HG02981 (cell line): Measurements from ENCODE around the gene UNC79.

ENCODE experiments used
- ATAC-seq: cut with Tn5 transposase; IDR thresholded peaks from one replicate; pipeline ENCODE4 v1.9.1; 2021; ENCODE audit warnings: mild to moderate bottlenecking, moderate library complexity; ENCODE audit not compliant: unreplicated experiment

UNC79 gene

DNA sequence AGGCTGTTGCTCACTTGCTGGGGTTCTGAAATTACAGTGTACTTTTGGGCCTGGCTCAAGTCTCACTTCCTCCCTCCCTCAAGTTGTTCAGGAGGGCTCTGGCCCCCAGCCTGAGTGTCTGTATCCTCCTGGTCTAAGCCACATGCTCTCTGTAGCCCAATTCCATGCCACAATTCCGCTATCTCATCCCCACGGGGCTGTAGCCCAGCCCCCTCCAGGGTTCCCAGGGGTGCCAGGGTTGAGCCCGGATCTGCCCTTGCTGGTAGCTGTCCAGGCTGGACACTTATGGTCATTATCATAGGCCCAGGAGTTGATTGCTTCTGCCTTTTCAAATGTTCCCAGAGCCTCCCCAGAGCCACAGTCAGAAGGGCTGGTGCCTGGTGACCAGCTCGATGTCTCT lies 292.3 kb downstream of the UNC79 start:
- ATAC-seq = no peak

DNA sequence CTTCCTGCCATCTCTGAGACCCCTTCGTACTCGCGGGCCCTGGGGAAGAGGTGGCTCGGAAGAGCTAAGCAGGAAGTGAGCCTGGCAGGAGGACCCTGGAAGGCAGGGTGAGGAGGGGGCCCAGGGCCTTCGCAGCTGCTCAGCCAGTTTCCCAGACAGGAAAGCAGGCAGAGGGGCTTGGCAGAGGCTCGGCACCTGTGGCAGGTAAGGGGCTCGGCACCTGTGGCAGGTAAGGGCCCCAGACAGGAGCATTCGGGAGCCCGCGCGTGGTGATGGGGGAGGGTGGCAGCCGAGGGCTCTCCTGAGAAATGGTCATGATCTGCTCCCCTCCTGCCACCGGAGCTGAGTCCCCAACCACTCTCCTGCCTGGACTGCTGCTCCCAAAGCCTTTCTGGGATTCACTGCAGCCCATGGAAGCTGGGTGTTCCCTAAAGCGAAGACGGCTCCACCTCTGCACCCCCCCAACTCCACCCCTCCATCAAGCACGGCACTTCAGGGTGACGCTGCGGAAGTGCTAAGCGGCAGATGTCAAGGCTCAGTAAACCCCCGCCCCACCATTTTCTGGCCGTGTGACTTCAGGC lies 294.4 kb downstream of the UNC79 start:
- no peak for ATAC-seq

GRCh38 chr14:93725993-93726392 lies 295.3 kb downstream of the UNC79 start:
- ATAC-seq = no peak

- ATAC-seq = no peak
Observed at GRCh38 chr14:93727039-93727740, 296.5 kb downstream of the UNC79 start.

GRCh38 chr14:93727917-93728650 lies 297.3 kb downstream of the UNC79 start:
- no peak for ATAC-seq

GRCh38 chr14:93728651-93729016 lies 297.9 kb downstream of the UNC79 start:
- ATAC-seq = no peak

DNA sequence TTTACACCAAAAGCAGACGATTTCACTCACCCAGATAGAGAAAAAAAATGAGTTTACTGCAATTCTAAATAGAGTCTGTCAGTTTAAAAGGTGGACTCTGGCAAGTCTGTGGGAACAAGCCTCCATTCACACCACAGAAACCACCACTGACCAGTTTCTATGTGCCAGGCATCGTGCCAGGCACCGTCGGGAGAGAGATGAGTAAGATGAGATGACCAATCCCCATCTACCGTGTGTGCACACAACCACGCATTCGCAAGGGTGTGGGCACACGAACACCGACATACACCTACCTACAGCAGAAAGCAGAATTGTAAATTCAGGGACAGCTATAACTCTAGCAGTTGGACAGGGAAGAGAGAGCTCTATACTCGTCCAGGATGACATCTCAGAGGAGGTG lies 299.3 kb downstream of the UNC79 start:
- no peak for ATAC-seq

DNA sequence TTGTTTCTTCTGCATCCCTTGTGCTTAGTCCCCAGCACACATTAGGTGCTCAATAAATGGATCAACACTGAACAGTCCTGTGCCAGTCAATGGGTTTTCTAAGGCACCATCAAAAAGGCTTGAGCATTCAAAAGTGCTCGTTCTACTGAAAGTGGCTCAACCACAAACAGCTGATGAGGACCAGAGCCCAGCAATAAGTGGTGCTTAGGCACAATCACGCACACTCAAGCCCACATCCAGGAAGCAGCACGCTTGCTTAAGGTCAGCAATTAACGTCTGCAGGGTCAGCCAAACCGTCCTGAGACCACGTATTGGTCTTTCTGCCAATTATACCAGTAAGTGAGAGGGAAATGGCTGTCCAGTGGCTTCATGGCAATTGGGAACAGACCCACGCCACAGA lies 301.0 kb downstream of the UNC79 start:
- no peak for ATAC-seq

GRCh38 chr14:93732524-93732923 lies 301.8 kb downstream of the UNC79 start:
- no peak for ATAC-seq

DNA sequence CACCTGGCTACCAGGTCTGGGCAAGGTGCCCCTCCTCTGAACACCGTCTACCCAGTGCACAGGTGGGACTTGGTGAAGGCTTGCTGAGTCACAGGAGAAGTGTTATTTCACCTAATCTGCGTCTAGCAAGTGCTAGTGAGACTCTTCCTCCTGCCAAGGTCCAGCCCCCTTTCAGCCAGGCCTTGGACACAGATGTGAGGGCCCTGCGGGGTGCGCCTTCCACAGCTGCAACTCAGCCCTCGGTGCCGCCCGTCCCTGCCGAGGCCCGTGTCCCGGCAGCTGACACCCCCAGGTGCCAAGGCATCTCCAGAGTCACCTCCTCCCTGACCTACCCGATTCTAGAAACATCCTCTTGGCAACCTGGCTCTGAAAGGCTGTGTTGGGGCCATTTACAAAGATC lies 302.5 kb downstream of the UNC79 start:
- ATAC-seq = no peak

DNA sequence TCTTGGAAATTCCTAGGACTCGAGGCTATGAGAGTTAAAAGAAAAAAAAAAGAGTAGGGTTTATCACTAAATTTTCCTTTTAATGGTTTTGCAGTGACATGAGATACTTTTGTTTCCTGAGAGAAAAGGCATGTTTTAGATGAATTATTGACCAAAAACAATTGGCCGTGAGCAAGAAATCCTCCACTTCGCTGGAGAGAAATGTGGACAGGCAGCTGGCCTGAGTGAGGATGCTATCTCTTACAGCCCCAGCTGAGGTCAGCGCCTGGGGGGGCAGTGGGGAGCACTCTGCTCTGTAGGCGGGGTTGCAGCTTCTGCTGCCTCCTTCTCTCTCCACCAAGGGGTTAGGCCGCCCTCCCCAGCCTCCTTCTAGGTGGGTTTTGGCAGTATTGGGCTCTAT lies 302.9 kb downstream of the UNC79 start:
- no peak for ATAC-seq

DNA sequence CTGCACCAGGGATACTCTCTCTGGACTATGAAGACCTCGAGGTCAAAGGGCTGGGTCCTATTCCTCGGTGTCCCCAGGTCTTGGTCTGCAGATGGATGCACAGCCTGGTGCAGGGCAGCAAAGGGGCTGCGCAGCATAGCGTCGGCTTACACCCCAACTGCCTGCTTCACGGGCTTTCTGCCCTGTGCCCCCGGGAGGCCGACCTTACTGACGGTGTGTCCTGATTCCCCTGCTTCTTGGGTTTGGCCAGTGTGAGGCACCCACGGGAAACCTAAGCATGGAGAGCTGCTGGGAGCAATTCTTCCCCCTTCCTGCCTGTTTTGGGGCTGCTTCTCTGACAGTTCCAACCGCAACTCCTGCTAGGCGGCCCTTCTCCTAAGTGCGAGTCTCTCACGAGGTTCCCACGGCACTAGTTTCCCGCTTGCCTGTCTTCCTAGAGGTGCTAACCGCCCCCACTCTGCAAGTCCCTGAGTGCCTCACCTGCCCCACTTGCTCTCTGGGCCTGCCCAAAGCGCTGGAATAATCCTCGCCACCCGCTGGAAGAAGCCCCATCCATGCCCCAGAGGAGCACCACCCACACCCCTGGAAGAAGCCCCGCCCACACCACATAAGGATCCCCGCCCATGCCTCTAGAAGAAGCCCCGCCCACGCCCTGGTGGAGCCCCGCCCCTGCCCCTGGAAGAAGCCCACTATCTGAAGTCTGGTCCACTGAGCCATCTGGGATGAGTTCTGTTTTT lies 303.5 kb downstream of the UNC79 start:
- no peak for ATAC-seq

GRCh38 chr14:93735206-93735605 lies 304.5 kb downstream of the UNC79 start:
- ATAC-seq = no peak

DNA sequence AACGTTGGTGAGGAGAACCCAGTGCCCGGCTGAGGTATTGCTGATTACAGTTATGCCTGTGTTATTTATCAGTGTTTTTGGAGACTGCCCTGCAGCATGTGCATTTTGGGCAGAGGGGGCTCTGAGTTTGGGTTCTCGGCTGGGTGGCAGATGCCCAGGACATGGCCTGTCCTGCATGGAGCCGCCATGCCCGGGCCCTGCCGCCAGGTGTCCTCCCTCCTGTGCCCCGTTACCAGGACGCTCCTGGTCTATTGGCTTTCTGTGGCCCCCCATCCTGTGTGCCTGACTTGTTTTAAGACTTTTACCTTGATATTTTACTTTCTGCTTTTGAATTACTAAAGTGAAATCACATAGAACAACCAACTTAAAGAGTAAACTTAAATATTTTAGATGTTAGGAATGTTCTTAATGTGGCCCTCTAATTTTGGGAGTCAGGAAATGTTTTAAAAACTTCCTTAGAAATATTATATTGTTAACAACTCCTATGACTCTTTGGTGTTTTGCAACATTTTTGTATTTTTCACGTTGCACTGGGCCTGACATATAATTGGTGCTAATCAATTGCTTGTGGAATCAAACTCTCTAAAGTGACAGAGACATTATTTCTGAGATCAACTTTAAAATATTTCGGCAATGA lies 305.8 kb downstream of the UNC79 start:
- no peak for ATAC-seq

GRCh38 chr14:93737634-93738033 lies 306.9 kb downstream of the UNC79 start:
- no peak for ATAC-seq

DNA sequence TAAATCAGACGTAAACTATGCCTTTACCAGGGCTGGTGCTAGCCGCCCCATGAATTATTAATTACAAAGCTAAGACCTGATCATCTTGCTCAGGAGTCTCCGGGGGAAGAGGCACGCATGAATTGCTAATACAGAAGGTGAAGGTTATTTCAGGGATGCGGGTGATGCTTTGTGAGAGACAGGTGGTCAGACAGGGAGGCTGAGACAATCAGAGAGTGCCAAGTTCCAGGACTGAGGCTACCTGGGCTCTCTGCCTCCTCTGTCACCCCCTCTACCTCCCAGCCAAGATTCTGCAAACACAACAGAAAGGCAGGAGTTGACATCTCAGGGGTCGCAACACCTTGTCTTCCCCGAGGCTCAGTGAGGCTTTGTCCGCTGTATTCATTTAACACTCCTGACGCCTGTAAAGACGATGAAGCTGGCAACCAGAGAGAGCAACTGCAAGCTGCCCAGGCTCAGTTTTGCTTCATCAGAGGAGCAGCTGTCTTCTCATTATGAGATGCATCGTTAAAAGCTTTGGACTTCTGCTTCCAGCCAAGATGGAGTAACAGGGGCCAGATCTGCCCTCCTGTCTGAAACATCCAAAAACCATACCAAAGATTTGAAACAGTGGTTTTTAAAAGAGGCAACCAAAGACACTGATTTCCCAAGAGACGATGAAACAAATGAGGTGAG lies 311.0 kb downstream of the UNC79 start:
- ATAC-seq = no peak

- no peak for ATAC-seq
Observed at GRCh38 chr14:93742761-93743160, 312.0 kb downstream of the UNC79 start.

DNA sequence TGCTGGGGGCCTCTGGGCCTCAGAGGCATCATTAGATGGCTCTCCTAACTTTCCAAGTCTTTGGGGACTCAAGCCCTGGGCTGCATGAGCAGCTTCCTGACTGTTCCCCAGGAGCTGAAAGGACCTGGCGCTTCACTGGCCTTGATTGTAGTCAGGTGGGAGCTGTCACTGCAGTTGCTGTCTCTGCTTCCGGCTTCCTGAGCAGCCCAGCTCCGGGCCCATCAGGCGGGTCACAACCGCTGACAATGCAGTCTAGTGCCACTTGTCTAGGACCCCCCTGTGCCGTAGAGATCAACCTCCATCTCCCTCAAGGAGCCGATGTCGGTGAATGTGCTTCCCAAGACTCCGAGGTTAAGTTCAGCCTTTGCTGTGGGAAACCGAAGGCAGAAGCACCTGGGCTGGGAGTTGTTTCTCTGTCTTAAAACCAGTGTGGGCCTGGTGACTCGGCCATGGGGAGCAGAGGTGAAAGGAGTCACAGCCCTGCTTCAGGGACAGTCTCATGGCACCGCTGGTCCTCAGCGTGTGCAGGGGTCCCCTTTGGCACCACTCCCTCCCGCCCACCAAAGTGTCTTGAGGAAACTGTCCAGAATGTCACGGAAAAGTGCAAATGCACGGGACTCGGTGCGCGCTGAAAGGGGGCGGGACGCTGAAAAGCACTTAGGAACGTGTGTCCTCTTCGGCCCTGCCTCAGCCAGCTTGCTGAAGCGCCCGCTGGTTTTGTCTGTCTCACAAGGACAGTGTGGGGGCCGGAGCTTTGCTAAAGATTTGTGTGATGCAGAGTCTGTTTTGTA lies 312.7 kb downstream of the UNC79 start:
- ATAC-seq = no peak

DNA sequence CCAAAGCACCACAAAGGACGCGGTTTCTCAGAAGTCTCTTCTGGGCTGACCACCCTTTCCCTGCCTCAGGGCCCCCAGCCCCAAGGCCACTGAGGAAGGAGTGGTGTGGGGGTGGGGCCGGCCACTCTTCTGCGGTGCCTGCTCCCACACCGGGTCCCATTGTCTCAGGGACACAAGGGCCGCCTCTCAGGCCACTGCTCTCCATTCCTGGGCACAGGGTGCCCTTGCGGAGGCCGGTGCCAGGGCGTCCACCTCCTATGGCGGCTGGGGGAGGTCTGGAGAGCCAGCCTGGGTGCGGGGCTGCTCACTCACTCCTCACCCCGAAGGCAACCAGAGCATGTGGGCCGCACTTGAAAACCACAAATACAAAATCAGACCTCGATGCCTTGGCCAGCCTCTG lies 313.4 kb downstream of the UNC79 start:
- no peak for ATAC-seq

GRCh38 chr14:93744876-93745275 lies 314.1 kb downstream of the UNC79 start:
- ATAC-seq = no peak
